GM12891 (cell line): Measurements from ENCODE around the gene MED13L.

Source experiments
- POLR2AphosphoS5 ChIP-seq: IDR thresholded peaks from 2 replicates; pipeline ENCODE4 v1.6.1; 2011; ENCODE audit warnings: low read depth, low read length, control low read depth
- TAF1 ChIP-seq: IDR thresholded peaks from 2 replicates; pipeline ENCODE4 v1.6.1; 2011; ENCODE audit warnings: low read depth, low read length, control low read depth

- TF ChIP-seq TAF1: no peak
- TF ChIP-seq POLR2AphosphoS5: no peak
Observed at GRCh38 chr12:116087962-116088361, 189.5 kb downstream of the MED13L start.
